T-cell (primary cell): ENCODE data around the gene ZFAND3. TPM values are rescaled to one million over a fixed set of nuclear protein-coding genes. Genes with fewer than 3 reads are reported as not detected.

ENCODE experiments used
- ATAC-seq, 4 experiments: fragments of 200-7000 bp in 3 of 4; fragments of 150-1000 bp in 1 of 4; cut with Tn5 transposase; replicated peaks in 1 of 4; 1 replicate in 3 of 4; 2 replicates in 1 of 4; pipeline ENCODE4 v1.10.0; 2021; ENCODE audit warnings: moderate library complexity in 3 of 4, mild to moderate bottlenecking in 2 of 4, moderate number of reproducible peaks in 1 of 4
- CTCF ChIA-PET, 2 donors: fragments of 300-600 bp; sonication (Branson Sonifier 250); formaldehyde crosslinking; loops; one replicate each; lab custom pipeline; 2022; ENCODE audit warnings: antibody characterized with exemption in 2 of 2; lab: Charles Lee
- POLR2A ChIA-PET, 2 donors: fragments of 300-600 bp; sonication (Branson Sonifier 250); formaldehyde crosslinking; loops; one replicate each; lab custom pipeline; 2022; ENCODE audit warnings: antibody characterized with exemption in 2 of 2; lab: Charles Lee
- DNase-seq, 35 experiments: peaks; one replicate each; pipeline versions ENCODE4 v3.0.0 to v3.0.0-alpha.2; 2013 to 2023
- H3K27ac ChIP-seq: one replicate; pipeline ENCODE4 v1.5.1; 2013; ENCODE audit warnings: low read length
- H3K27me3 ChIP-seq, 2 experiments: replicated peaks in 1 of 2; 1 replicate in 1 of 2; 2 replicates in 1 of 2; pipeline versions ENCODE4 v1.6.1 to v1.7.0; 2013; ENCODE audit warnings: low read length in 1 of 2, mixed read lengths in 1 of 2; ENCODE audit not compliant: control insufficient read depth in 2 of 2, insufficient read depth in 2 of 2; ENCODE audit errors: extremely low read depth in 1 of 2
- H3K36me3 ChIP-seq, 2 donors: 1 replicate in 1 of 2; 2 replicates in 1 of 2; pipeline versions ENCODE4 v1.6.1 to v1.7.0; 2013; ENCODE audit warnings: low read length in 1 of 2; ENCODE audit not compliant: control insufficient read depth in 2 of 2, insufficient read depth in 1 of 2; ENCODE audit errors: extremely low read depth in 1 of 2
- H3K4me1 ChIP-seq, 2 experiments: 1 replicate in 1 of 2; 2 replicates in 1 of 2; pipeline versions ENCODE4 v1.6.1 to v1.7.0; 2013; ENCODE audit warnings: low read length in 2 of 2, mixed read lengths in 1 of 2; ENCODE audit not compliant: insufficient read depth in 2 of 2, control insufficient read depth in 1 of 2; ENCODE audit errors: extremely low read depth in 1 of 2
- H3K4me3 ChIP-seq, 2 donors: 1 replicate in 1 of 2; 2 replicates in 1 of 2; pipeline versions ENCODE4 v1.5.1 to v1.7.0; 2013; ENCODE audit warnings: mild to moderate bottlenecking in 2 of 2, low read length in 1 of 2, moderate library complexity in 1 of 2; ENCODE audit not compliant: control insufficient read depth in 1 of 2; ENCODE audit errors: extremely low read depth in 1 of 2
- H3K9me3 ChIP-seq: 2 replicates; pipeline ENCODE4 v1.7.0; 2013
- H3K27ac Mint-ChIP-seq, 2 donors: one replicate each; pipeline ENCODE4 v1.8.0; 2020 to 2021; ENCODE audit warnings: mild to moderate bottlenecking in 2 of 2, mixed read lengths in 2 of 2
- H3K27me3 Mint-ChIP-seq, 2 donors: one replicate each; pipeline ENCODE4 v1.8.0; 2021 to 2022; ENCODE audit warnings: mixed read lengths in 2 of 2
- H3K36me3 Mint-ChIP-seq: one replicate; pipeline ENCODE4 v1.8.0; 2021; ENCODE audit warnings: mixed read lengths
- H3K4me1 Mint-ChIP-seq, 3 donors: one replicate each; pipeline ENCODE4 v1.8.0; 2020 to 2022; ENCODE audit warnings: mixed read lengths in 3 of 3, mild to moderate bottlenecking in 1 of 3
- H3K4me3 Mint-ChIP-seq, 3 donors: one replicate each; pipeline ENCODE4 v1.8.0; 2020 to 2022; ENCODE audit warnings: mild to moderate bottlenecking in 3 of 3, mixed read lengths in 3 of 3, moderate library complexity in 3 of 3
- H3K9me3 Mint-ChIP-seq, 3 donors: one replicate each; pipeline ENCODE4 v1.8.0; 2020 to 2022; ENCODE audit warnings: mixed read lengths in 3 of 3
- WGBS: methylation state at CpG from one replicate; pipeline ENCODE4 v1.1.5; 2013; ENCODE audit warnings: missing lambda C conversion rate; ENCODE audit not compliant: insufficient coverage; 5-methylcytosine and 5-hydroxymethylcytosine counted together
- total RNA-seq, 35 experiments: library from RNA in 6 of 35; stranded (reverse) in 6 of 35; fragments of 120-200 nt in 1 of 35; gene quantifications; one replicate each; pipeline versions ENCODE4 v1.2.1 to v1.2.4 and lab custom pipeline; 2013 to 2026

ZFAND3 gene
- total RNA-seq, 5 donors from 2014 or later (not counting 1 experiment from before 2014, with no cell fraction given): 35.6 to 59.3 (median 36.4) TPM

DNA sequence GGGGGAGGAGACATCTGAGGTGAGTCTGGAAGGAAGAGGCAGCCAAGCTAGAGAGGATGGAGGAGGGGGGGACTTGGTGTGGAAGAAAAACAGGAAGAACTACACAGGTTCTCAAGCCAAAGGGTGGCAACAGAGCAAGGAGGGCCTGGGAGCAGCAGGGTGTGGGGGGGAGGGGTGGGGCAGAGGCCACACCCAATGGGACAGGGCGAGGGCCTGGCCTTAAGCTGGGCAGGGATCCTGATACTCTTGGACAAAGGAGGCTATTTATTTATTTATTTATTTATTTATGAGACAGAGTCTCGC, 359.0 kb downstream of the ZFAND3 start:
- no peak overlapping the region for H3K27ac ChIP-seq
- DNase-seq: no peak
- no CpG with 5 or more reads among the region's 2 CpGs for WGBS
- H3K36me3 Mint-ChIP-seq: peaks cover 29% of the 10 kb centered on the region
- H3K27ac Mint-ChIP-seq: no peak overlapping the region
- peaks cover 4 to 10% (median 8%) of the 10 kb centered on the region in 3 donors for H3K4me1 Mint-ChIP-seq
- no peaks in the 10 kb centered on the region for H3K27me3 Mint-ChIP-seq
- no peaks in the 10 kb centered on the region for H3K9me3 ChIP-seq
- H3K27me3 ChIP-seq: no peaks in the 10 kb centered on the region
- CTCF ChIA-PET: no interaction called here
- no peak overlapping the region for H3K4me3 Mint-ChIP-seq
- no peaks in the 10 kb centered on the region for H3K4me1 ChIP-seq
- no peaks in the 10 kb centered on the region for H3K36me3 ChIP-seq
- POLR2A ChIA-PET: interaction anchor here in 1 of 2 donors (0.6 kb wide), 1 partner anchor 535 kb away, joined by 3 read pairs; no protein-coding TSS in a partner anchor
- ATAC-seq: no peak
- H3K9me3 Mint-ChIP-seq: no peaks in the 10 kb centered on the region
- H3K4me3 ChIP-seq: no peak overlapping the region

DNA sequence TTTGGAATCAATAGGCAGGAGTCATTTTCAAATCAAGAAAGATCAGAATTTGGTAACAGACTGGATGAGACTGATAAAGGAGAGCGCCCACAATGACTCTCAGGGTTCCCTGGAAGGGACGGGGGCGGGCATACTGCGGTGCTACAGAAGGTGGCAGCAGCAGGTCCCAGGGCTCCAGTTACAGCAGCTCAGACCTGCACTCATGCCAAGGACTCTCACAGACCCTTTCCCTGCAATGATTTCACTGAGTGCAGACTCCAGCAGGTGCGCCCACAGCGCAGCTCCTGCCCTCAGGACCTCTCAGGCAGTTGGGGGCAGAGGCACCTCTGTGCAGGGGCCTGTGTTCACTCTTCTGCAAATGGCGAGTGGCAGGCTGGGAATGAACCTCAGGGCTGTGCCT, 359.8 kb downstream of the ZFAND3 start:
- peaks cover 30% of the 10 kb centered on the region for H3K36me3 Mint-ChIP-seq
- no peak overlapping the region for H3K4me3 Mint-ChIP-seq
- H3K27ac Mint-ChIP-seq: peak overlapping the region in 1 of 2 donors; percentile 35
- no peaks in the 10 kb centered on the region for H3K27me3 ChIP-seq
- H3K4me3 ChIP-seq: no peak overlapping the region
- POLR2A ChIA-PET: no interaction called here
- H3K27ac ChIP-seq: no peak overlapping the region
- H3K9me3 ChIP-seq: no peaks in the 10 kb centered on the region
- 96% methylated on average over 6 of the region's 7 CpGs for WGBS
- H3K9me3 Mint-ChIP-seq: no peaks in the 10 kb centered on the region
- H3K36me3 ChIP-seq: no peaks in the 10 kb centered on the region
- no peak for ATAC-seq
- H3K27me3 Mint-ChIP-seq: no peaks in the 10 kb centered on the region
- H3K4me1 Mint-ChIP-seq: peaks cover 0 to 9% (median 5%) of the 10 kb centered on the region in 3 donors
- no peaks in the 10 kb centered on the region for H3K4me1 ChIP-seq
- CTCF ChIA-PET: no interaction called here
- peak in 1 of 35 experiments; percentile 14 for DNase-seq

DNA sequence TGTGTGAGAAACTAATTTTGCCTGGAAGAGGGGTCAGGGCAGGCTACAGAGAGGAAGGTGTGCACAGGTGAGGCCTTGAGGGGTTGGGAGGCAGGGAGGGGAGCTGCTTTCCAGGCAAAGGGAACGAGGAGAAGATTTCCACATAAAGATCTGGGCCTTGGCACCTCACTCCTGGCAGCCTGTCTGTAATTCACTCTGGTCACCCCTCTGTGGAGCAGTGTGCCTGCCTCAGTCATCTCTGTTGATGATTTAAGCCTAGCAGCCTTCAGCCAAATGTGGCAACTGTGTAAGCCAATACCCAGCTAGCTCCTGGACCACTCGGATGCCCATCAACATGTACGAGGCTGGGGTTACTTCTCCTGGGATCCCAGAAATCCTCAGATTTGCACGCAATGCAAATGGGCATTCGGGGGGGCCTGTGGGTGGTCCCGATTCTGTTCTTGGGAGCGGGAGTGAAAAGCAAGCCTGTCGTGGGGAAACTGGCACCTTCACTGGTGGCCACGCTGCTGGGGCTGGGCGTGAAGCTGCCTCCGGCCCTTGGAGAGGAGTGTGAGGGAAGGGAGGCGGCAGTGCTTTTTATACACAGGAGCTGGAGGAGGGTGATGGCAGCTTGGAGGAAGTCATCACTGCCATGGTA, 360.4 kb downstream of the ZFAND3 start:
- Histone ChIP-seq H3K4me3 (no peak overlapping the region), H3K9me3 (no peaks in the 10 kb centered on the region), H3K27ac (no peak overlapping the region), H3K4me1 (no peaks in the 10 kb centered on the region), H3K27me3 (no peaks in the 10 kb centered on the region), H3K36me3 (no peaks in the 10 kb centered on the region)
- CTCF ChIA-PET: no interaction called here
- H3K9me3 Mint-ChIP-seq: no peaks in the 10 kb centered on the region
- POLR2A ChIA-PET: no interaction called here
- DNase-seq (peak in 1 of 35 experiments; percentile 23), ATAC-seq (no peak)
- H3K27ac Mint-ChIP-seq: peak overlapping the region in 1 of 2 donors; percentile 35
- peaks cover 0 to 9% (median 5%) of the 10 kb centered on the region in 3 donors for H3K4me1 Mint-ChIP-seq
- no peak overlapping the region for H3K4me3 Mint-ChIP-seq
- peaks cover 26% of the 10 kb centered on the region for H3K36me3 Mint-ChIP-seq
- H3K27me3 Mint-ChIP-seq: no peaks in the 10 kb centered on the region
- 94% methylated on average over 12 of the region's 12 CpGs for WGBS

DNA sequence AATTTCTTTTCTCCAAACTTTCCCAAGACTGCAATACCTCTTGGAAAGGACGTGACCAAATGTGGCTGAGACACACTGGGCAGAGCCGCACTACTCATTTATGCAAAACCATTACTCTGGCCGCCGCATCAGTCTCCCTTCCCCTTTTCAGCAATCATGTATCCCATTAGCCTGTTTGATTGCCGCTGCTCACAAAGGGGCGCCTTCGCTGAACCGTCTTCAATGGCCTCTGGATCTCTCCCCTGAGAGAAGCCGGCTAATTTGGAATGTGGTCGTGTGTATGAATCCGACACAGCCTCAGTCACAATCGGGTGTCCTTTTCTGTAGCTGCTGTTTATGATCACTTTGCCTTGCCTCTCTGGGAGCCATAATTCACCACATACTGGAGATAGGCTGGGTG, 361.1 kb downstream of the ZFAND3 start:
- peaks cover 22% of the 10 kb centered on the region for H3K36me3 Mint-ChIP-seq
- over 99% methylated on average over 10 of the region's 12 CpGs for WGBS
- no peak overlapping the region for H3K27ac Mint-ChIP-seq
- peaks cover 0 to 9% (median 5%) of the 10 kb centered on the region in 3 donors for H3K4me1 Mint-ChIP-seq
- no peaks in the 10 kb centered on the region for H3K4me1 ChIP-seq
- no peak overlapping the region for H3K4me3 ChIP-seq
- ATAC-seq (no peak), DNase-seq (peak in 1 of 35 experiments; percentile 9)
- no peak overlapping the region for H3K4me3 Mint-ChIP-seq
- ChIA-PET POLR2A (no interaction called here), CTCF (no interaction called here)
- no peaks in the 10 kb centered on the region for H3K27me3 Mint-ChIP-seq
- no peak overlapping the region for H3K27ac ChIP-seq
- no peaks in the 10 kb centered on the region for H3K27me3 ChIP-seq
- H3K9me3 ChIP-seq: no peaks in the 10 kb centered on the region
- no peaks in the 10 kb centered on the region for H3K9me3 Mint-ChIP-seq
- H3K36me3 ChIP-seq: peaks cover 0 to 3% of the 10 kb centered on the region in 2 donors

DNA sequence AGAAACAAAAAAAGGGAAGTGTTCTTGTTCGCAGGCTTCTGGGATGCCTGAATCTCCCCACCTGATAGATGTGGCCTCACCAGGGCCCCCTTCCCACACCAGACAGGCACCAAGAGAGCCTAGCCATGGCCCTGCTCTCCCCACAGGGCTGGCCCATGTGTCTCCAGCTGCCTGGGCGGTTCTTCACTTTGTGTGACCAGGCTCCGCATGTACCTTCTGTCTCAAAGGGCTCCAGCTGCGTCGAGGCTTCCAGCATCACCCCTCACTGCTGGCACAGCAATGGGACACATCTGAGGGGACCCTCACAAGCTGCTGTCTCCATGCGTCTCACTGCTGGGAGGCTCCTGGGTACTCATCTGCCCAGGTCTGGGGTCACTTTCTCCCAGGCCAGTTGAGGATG, 362.9 kb downstream of the ZFAND3 start:
- no peaks in the 10 kb centered on the region for H3K27me3 ChIP-seq
- H3K9me3 Mint-ChIP-seq: no peaks in the 10 kb centered on the region
- H3K27ac Mint-ChIP-seq: no peak overlapping the region
- H3K9me3 ChIP-seq: no peaks in the 10 kb centered on the region
- CTCF ChIA-PET: no interaction called here
- no peaks in the 10 kb centered on the region for H3K27me3 Mint-ChIP-seq
- peaks cover 0 to 8% of the 10 kb centered on the region in 2 donors for H3K36me3 ChIP-seq
- H3K36me3 Mint-ChIP-seq: peaks cover 19% of the 10 kb centered on the region
- H3K4me1 ChIP-seq: no peaks in the 10 kb centered on the region
- WGBS: 96% methylated on average over 4 of the region's 6 CpGs
- H3K4me3 Mint-ChIP-seq: no peak overlapping the region
- DNase-seq (no peak), ATAC-seq (no peak)
- H3K4me3 ChIP-seq: no peak overlapping the region
- no peak overlapping the region for H3K27ac ChIP-seq
- POLR2A ChIA-PET: no interaction called here
- H3K4me1 Mint-ChIP-seq: peaks cover 0 to 9% (median 5%) of the 10 kb centered on the region in 3 donors

DNA sequence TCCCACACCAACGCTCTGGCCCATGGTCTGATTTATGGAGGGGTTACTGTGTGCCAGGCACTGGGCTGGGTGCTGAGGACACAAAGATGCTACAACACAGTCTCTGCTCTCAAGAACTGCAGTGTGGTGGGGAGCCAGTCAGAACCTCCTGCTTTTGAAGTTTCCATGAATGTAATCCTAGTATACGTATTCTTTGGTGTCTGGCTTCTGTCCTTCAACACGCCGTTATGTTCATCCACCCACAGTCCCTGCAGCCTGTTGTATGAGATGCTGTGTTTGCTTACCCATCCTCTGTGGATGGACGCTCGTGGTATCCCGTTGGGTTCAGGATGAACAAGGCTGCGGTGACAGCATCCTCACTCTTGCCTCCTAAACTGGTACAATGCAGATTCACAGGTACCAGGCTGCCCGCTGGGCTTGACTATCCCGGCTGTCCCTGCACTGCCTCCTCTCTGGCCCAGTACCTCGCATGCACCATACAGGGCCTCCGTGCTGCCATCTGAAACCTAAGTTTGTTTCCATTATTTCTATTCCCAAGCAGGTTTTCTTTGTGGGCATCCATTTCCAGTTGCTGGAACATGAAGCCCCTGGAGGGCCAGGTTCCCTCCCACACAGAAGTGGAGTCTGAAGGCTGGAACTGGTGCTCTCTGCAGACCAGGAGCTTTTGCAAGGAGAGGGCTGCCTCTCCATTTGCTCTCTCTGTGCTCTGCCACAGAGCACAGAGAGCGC, 364.5 kb downstream of the ZFAND3 start:
- Mint-ChIP-seq H3K27me3 (no peaks in the 10 kb centered on the region), H3K9me3 (no peaks in the 10 kb centered on the region), H3K4me1 (peaks cover 0 to 6% (median 0%) of the 10 kb centered on the region in 3 donors), H3K36me3 (peaks cover 29% of the 10 kb centered on the region), H3K27ac (no peak overlapping the region), H3K4me3 (no peak overlapping the region)
- Histone ChIP-seq H3K36me3 (peaks cover 0 to 8% of the 10 kb centered on the region in 2 donors), H3K9me3 (no peaks in the 10 kb centered on the region), H3K27ac (no peak overlapping the region), H3K4me1 (no peaks in the 10 kb centered on the region), H3K4me3 (no peak overlapping the region), H3K27me3 (no peaks in the 10 kb centered on the region)
- DNase-seq (no peak), ATAC-seq (no peak)
- POLR2A ChIA-PET: no interaction called here
- WGBS: 93% methylated on average over 9 of the region's 13 CpGs
- CTCF ChIA-PET: no interaction called here
